ENCODE results near the gene MTA1. TPM values are rescaled to one million over a fixed set of nuclear protein-coding genes. Genes with fewer than 3 reads are reported as not detected.

MTA1 gene
- total and polyA plus RNA-seq, 2 of the 8 experiments (the other 6 are each of a cell fraction or from before 2014, with no cell fraction given) = 73.9 to 221 TPM

GRCh38 chr14:105432657-105433056, 13.0 kb downstream of the MTA1 start (continued):
- TF ChIP-seq TAF7 (optimal IDR thresholded peaks at IDR 0.05; ENCODE audit: borderline replicate concordance, low read depth, low read length) (no peak), SIRT6 (IDR thresholded peaks at IDR 0.05; ENCODE audit: low read length) (no peak), HDAC2 (IDR thresholded peaks at IDR 0.05; ENCODE audit: borderline replicate concordance in 1 of 2, low read depth in 2 of 2, low read length in 2 of 2) (no peak), RNF2 (IDR thresholded peaks at IDR 0.05; ENCODE audit: borderline replicate concordance, low read depth, low read length, missing control alignments, poor library complexity, severe bottlenecking) (no peak), GABPA (IDR thresholded peaks at IDR 0.05; ENCODE audit: borderline replicate concordance, insufficient read depth, low read length) (no peak), POLR2AphosphoS5 (IDR thresholded peaks at IDR 0.05; ENCODE audit: low read depth, low read length) (no peak), SP1 (IDR thresholded peaks at IDR 0.05; ENCODE audit: low read depth, low read length) (no peak)

Data from H1 (cell line).